ENCODE results near the gene IRAK3.

Gene IRAK3

DNA sequence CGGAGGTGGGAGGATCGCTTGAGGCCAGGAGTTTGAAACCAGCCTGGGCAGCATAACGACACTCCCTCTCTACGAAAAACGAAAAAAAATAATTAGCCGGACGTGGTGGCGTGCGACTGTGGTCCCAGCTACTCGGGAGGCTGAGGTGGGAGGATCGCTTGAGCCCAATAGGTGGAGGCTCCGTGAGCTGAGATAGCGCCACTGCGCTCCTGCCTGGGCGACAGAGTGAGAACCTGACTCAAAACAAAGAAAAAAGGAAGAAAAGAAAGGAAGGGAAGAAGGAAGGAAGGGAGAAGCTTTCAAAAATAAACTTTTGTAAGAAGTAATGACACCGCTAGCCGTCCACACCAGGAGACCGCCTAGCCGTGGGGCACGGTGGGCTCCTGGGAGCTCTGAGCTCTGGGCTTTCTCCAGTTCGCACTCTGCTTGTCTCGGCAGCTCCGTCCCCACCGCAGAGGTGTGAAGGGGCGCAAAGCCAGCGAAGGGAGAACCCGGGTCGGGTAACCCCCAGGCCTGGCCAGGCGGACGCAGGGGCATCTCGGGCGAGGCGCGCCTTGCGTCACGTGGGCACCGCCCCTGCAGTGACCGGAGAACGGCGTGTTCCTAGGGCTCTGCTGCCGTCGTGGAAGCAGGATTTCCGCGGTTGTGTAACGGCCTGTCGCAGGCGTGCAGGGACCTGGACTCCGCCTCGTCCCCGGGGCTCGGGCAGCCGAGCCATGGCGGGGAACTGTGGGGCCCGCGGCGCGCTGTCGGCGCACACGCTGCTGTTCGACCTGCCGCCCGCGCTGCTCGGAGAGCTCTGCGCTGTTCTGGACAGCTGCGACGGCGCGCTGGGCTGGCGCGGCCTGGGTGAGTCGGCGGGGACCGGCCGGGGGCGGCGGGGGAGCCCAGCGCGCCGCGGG lies at the start of gene IRAK3:
IRAK3 (plus strand) TSS at position 631 of the 902 bp plus-strand sequence; CDS start at position 717, 86 bp downstream.
- no peak for DNase-seq (ENCODE audit: low spot score)

DNA sequence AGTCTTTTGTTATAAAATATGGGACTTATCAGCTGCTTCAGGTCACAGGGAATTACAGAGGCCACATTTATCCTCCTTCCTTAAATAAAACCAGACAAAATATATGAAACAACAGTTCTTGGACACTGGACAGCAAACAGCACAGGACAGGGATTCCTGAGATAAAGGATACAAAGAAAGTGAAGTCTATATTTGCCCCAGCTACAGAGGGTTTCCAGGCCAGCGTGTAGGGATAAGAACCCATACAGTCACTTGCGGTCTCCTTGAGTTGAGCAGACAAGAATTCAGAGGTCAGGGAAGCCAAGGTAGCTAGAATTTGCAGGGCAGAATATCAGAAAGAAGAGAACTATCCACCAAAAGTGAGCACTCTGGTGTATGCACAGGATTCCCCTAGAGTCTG lies 49.7 kb upstream of the IRAK3 start:
- no peak for DNase-seq (ENCODE audit: low spot score)

GRCh38 chr12:66140731-66141130 lies 48.3 kb upstream of the IRAK3 start:
- peak; percentile 27 for DNase-seq (ENCODE audit: low spot score)

DNA sequence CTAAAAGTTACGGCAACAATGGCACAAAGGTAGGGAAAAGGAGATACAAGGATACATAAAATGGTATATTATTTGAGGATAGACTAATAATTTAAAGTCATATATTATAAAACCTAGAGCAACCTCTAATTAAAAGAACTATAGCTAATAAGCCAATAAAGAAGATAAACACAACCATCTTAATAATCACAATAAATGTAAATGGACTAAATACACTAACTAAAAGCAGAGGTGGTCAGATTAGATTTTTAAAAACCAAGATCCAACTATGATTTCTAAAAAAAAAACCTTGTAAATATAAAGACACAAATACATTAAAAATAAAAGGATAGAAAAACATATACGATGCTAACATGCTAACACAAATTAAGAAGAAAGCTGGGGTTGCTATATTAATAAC lies 47.7 kb upstream of the IRAK3 start:
- DNase-seq (ENCODE audit: low spot score), result no peak

- no peak for DNase-seq (ENCODE audit: low spot score)
Measured at GRCh38 chr12:66142826-66143225, 46.2 kb upstream of the IRAK3 start.

GRCh38 chr12:66143868-66144267 lies 45.1 kb upstream of the IRAK3 start:
- DNase-seq (ENCODE audit: low spot score), result no peak

- DNase-seq (ENCODE audit: low spot score), result peak; percentile 59
Measured at GRCh38 chr12:66144791-66145754, 43.9 kb upstream of the IRAK3 start.

DNA sequence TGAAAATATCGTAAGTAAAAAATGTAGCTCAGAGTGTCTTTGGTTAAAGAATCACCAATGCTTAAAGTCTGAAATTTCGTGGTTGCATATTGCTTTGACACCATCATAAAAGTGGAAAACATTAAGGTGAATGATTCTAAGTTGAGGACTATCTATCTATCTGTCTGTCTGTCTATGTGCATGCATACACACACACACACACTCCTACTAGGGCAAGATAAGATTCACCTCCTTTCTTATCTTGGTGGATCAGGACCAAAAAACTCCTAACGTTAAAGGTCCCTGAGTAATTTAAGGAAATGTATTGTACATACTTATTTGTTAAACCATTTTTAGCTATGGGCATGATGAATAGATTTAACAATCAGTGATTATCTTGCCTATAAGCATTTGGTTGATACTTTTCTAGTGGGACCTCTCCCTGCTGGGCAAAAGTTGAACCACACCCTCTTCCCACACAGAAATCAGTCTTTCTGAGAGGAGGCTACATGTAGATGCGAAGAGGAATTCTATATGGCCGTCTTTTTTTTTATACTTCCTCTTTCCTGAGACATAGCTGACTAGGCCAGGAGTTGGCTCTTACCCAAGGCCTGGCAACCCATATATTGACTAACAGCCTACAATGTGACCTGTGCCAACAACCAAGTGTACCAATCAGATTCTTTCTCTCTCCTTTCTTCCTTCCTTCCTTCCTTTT lies 39.2 kb upstream of the IRAK3 start:
- DNase-seq (ENCODE audit: low spot score), result peak; percentile 30

- DNase-seq (ENCODE audit: low spot score), result no peak
Measured at GRCh38 chr12:66152732-66153131, 36.3 kb upstream of the IRAK3 start.

GRCh38 chr12:66154776-66155175 lies 34.2 kb upstream of the IRAK3 start:
- no peak for DNase-seq (ENCODE audit: low spot score)

DNA sequence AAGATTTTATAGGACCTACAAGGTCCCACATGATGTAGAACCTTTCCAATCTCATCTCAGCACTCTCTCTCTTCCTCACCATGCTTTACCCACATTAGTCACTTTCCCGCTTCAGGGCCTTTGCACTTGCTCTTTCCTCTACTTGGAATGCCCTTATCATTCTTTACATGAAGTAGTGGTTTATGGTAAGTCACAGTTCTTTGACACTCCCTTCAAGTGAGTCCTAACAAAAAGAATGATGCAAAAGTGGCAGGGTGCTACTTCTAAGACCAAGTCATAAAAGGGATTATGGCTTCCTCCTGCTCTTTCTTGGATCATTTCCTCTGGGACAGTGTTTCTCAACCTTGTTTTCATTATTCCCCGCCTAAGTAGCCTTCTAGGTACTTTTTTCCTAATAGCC lies 32.4 kb upstream of the IRAK3 start:
- no peak for DNase-seq (ENCODE audit: low spot score)

DNA sequence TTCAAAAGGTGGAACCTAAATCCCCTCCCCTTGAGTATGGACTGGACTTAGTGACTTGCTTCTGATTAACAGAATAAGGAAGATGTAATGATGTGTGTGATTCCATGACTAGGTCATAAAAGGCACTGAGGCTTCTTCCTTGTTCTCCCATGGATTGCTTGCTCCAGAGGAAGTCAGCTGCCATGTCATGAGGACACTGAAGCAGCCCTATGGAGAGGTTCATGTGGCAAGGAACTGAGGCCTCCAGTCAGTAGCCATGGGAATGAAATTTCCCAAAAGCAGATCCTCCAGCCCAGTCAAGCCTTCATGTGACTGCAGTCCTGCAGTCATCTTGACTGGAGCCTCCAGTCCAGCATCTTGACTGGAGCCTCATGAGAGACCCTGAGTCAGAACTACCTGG lies 29.9 kb upstream of the IRAK3 start:
- DNase-seq (ENCODE audit: low spot score), result no peak

- DNase-seq (ENCODE audit: low spot score), result no peak
Measured at GRCh38 chr12:66160704-66161103, 28.3 kb upstream of the IRAK3 start.

- no peak for DNase-seq (ENCODE audit: low spot score)
Measured at GRCh38 chr12:66162701-66163100, 26.3 kb upstream of the IRAK3 start.

DNA sequence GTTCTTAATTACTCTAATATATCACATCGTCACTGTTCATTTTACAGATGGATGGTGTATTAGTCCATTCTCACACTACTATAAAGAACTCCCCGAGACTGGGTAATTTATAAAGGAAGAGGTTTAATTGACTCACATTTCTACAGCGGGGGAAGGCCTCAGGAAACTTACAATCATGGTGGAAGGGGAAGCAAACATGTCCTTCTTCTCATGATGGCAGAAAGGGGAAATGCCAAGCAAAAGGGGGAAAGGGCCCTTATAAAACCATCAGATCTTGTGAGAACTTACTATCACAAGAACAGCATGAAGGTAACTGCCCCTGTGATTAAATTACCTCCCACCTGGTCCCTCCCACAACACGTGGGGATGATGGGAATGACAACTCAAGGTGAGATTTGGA lies 25.7 kb upstream of the IRAK3 start:
- DNase-seq (ENCODE audit: low spot score), result no peak

GRCh38 chr12:66164349-66164821 lies 24.6 kb upstream of the IRAK3 start:
- DNase-seq (ENCODE audit: low spot score), result no peak

DNA sequence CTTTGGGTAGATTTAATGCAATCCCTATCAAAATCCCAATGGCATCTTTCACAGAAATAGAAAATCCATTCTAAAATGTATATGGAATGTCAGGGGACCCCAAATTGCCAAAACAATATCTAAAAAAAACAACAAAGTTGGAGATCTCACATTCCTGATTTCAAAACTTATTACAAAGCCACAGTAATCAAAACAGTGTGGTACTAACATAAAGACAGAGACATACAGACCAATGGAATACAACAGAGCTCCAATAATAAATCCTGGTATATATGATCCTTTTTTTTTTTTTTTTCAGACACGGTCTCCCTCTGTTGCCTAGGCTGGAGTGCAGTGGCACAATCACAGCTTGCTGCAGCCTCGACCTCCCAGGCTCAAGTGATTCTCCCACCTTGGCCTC lies 23.9 kb upstream of the IRAK3 start:
- no peak for DNase-seq (ENCODE audit: low spot score)

- no peak for DNase-seq (ENCODE audit: low spot score)
Measured at GRCh38 chr12:66166561-66166960, 22.5 kb upstream of the IRAK3 start.

DNA sequence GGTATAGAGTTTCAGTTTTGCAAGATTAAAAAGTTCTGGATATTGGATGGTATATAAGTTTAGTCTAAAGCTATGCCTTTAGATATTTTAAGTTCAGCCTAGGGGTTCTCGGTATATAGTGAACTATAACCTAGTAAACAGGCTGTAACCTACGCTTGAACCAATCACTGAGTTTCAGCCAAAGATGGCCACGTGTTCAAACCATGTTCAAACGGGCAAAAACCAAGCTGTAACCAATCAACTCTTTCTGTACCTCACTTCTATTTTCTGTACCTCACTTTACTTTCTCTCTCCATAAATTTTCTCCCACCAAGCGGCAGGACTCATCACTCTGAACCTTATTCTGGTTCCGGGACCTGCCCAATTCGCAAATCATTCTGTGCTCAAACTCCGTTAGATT lies 20.6 kb upstream of the IRAK3 start:
- DNase-seq (ENCODE audit: low spot score), result peak; percentile 17

DNA sequence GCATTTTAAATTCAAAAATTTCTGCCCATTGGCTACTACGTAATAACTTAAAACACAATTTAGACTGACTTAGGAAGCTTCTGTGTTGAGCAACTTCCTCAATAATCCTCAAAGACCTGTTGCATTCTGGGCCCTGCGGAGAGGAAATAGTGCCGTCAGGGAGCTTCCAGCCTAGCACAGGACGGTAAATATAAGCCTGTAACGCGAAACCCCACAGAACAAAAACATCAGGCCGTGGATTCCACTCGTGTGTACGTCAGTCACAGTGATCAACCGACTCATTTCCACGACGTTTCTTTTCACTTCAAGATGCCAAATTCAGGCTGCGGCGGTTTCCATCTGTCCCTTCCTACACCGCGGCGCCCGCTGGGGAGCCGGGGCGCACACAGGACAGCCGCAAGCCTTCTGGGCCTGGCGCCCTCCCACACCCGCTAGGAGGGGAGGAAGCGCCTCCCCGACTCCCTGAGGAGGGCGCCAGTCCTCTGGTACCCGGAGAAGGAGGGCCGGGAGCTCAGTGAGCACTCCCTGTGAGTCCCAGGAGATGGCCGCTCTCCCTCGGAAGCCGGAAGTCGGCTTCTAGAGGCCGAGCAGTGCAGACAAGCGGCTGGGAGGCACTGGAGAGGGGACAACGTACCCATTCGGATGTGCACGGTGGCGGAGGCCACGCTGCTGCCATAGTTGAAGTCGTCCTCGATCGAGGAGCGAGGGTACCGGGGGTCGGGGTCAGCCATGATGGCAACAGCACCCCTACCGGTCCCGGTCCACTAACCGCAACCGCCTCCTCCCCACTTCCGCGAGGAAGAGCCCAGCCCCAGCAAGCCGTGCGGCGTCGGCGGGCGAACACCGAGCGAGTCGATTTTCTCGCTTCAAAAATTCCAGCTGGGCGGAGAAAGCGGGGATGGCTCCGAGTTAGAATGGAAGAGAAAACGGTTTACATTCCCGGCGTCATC lies 19.5 kb upstream of the IRAK3 start, which contains the start of gene TMBIM4:
TMBIM4 (minus strand) TSS at position 776 of the 950 bp plus-strand sequence; CDS start at position 731, 45 bp downstream.
- peak; percentile 92 for DNase-seq (ENCODE audit: low spot score)

DNA sequence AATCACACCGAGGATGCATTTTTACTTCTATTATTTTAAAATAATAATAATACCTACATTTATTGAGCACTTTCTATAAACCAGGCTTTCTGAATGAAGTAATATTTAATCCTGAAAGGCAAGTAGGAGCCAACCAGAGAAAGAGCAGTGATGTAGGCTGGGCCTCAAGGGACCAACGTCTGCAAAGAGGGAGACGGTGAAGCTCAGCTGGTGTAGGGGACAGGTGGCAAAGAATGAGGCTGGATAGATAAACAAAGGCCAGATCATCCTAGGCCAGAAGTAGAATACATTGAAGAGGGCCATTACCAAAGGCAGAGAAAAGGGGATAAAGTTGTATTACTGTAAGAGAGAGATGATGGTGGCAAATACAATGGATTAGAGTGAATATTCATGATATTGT lies 18.4 kb upstream of the IRAK3 start:
- DNase-seq (ENCODE audit: low spot score), result no peak
